B cell (primary cell): ENCODE data around the gene ZBTB7A. TPM values are rescaled to one million over a fixed set of nuclear protein-coding genes. Genes with fewer than 3 reads are reported as not detected.
A peak's percentile ranks its signal among the peaks of the same experiment; 100 is the strongest.
"Not testable (repeated sequence)": the region's sequence is repeated elsewhere in the genome, so short reads cannot be mapped to it uniquely, and the experiment has no call there.

ENCODE experiments used
- ATAC-seq: fragments of 200-7000 bp; cut with Tn5 transposase; one replicate; pipeline ENCODE4 v1.10.0; 2021; ENCODE audit warnings: low read depth, mild to moderate bottlenecking, moderate number of reproducible peaks, moderate library complexity
- CTCF ChIA-PET: fragments of 350-600 bp; sonication (Branson Sonifier 250); formaldehyde crosslinking; loops from one replicate; lab custom pipeline; 2021; ENCODE audit warnings: antibody characterized with exemption, inconsistent platforms; lab: Charles Lee
- POLR2A ChIA-PET: fragments of 350-600 bp; sonication (Branson Sonifier 250); formaldehyde crosslinking; loops from one replicate; lab custom pipeline; 2021; ENCODE audit warnings: antibody characterized with exemption; lab: Charles Lee
- DNase-seq: peaks from one replicate; pipeline ENCODE4 v3.0.0; 2013
- H2AFZ ChIP-seq: 2 replicates; pipeline ENCODE4 v1.6.1; 2012; ENCODE audit warnings: mild to moderate bottlenecking, low read depth, low read length; ENCODE audit not compliant: insufficient read depth, poor library complexity, severe bottlenecking
- H3K27ac ChIP-seq, 2 donors: 1 replicate in 1 of 2; 2 replicates in 1 of 2; pipeline ENCODE4 v1.5.1; 2012 to 2013; ENCODE audit warnings: low read length in 2 of 2, mild to moderate bottlenecking in 2 of 2, moderate library complexity in 1 of 2
- H3K27me3 ChIP-seq, 4 experiments: fragments of 200-600 bp in 1 of 4; sonication (generic) in 1 of 4; replicated peaks in 1 of 4; 1 replicate in 2 of 4; 2 replicates in 2 of 4; pipeline versions ENCODE4 v1.6.1 to v1.7.0; 2013 to 2016; ENCODE audit warnings: low read length in 3 of 4, mild to moderate bottlenecking in 2 of 4, mixed read lengths in 1 of 4, moderate library complexity in 1 of 4; ENCODE audit not compliant: insufficient read depth in 4 of 4, control insufficient read depth in 3 of 4; ENCODE audit errors: control extremely low read depth in 1 of 4
- H3K36me3 ChIP-seq, 2 experiments: replicated peaks in 1 of 2; 1 replicate in 1 of 2; 2 replicates in 1 of 2; pipeline versions ENCODE4 v1.6.1 to v1.7.1; 2013; ENCODE audit warnings: low read length in 1 of 2; ENCODE audit not compliant: insufficient read depth in 2 of 2, control insufficient read depth in 1 of 2; ENCODE audit errors: control extremely low read depth in 1 of 2, extremely low read depth in 1 of 2
- H3K4me1 ChIP-seq, 2 donors: fragments of 200-600 bp in 1 of 2; sonication (generic) in 1 of 2; 1 replicate in 1 of 2; 2 replicates in 1 of 2; pipeline versions ENCODE4 v1.5.1 to v1.6.1; 2013 to 2017; ENCODE audit warnings: low read length in 2 of 2; ENCODE audit not compliant: control insufficient read depth in 2 of 2, insufficient read depth in 2 of 2
- H3K4me2 ChIP-seq: replicated peaks from 2 replicates; pipeline ENCODE3; 2012; ENCODE audit warnings: mild to moderate bottlenecking, low read depth, low read length; ENCODE audit not compliant: poor library complexity, severe bottlenecking
- H3K4me3 ChIP-seq, 5 experiments: fragments of 200-600 bp in 1 of 5; sonication (generic) in 1 of 5; 1 replicate in 3 of 5; 2 replicates in 2 of 5; pipeline versions ENCODE4 v1.5.1 to v1.7.0; 2011 to 2016; ENCODE audit warnings: low read length in 4 of 5, mild to moderate bottlenecking in 4 of 5, low read depth in 2 of 5, control low read depth in 1 of 5, moderate library complexity in 1 of 5; ENCODE audit not compliant: insufficient read depth in 1 of 5; ENCODE audit errors: control extremely low read depth in 1 of 5, extremely low read depth in 1 of 5
- H3K79me2 ChIP-seq: fragments of 200-600 bp; sonication (generic); one replicate; pipeline ENCODE4 v1.6.0; 2016; ENCODE audit warnings: low read length; ENCODE audit not compliant: control insufficient read depth, insufficient read depth
- H3K9ac ChIP-seq: fragments of 200-600 bp; sonication (generic); 2 replicates; pipeline ENCODE4 v1.6.1; 2017; ENCODE audit warnings: mild to moderate bottlenecking, low read length, moderate library complexity
- H3K9me3 ChIP-seq, 3 donors: one replicate each; pipeline versions ENCODE4 v1.6.1 to v1.7.1; 2013; ENCODE audit warnings: low read length in 2 of 3; ENCODE audit not compliant: control insufficient read depth in 2 of 3, insufficient read depth in 1 of 3; ENCODE audit errors: control extremely low read depth in 1 of 3
- H4K20me1 ChIP-seq: 2 replicates; pipeline ENCODE4 v1.6.0; 2012; ENCODE audit warnings: mild to moderate bottlenecking, low read length; ENCODE audit not compliant: insufficient read depth, control insufficient read depth, poor library complexity, severe bottlenecking
- H3K27ac Mint-ChIP-seq: one replicate; pipeline ENCODE4 v1.8.0; 2021; ENCODE audit warnings: mixed read lengths
- H3K27me3 Mint-ChIP-seq: one replicate; pipeline ENCODE4 v1.8.0; 2021; ENCODE audit warnings: mixed read lengths
- H3K4me1 Mint-ChIP-seq: one replicate; pipeline ENCODE4 v1.8.0; 2021; ENCODE audit warnings: mixed read lengths
- H3K4me3 Mint-ChIP-seq: one replicate; pipeline ENCODE4 v1.8.0; 2021; ENCODE audit warnings: mixed read lengths
- H3K9me3 Mint-ChIP-seq: one replicate; pipeline ENCODE4 v1.8.0; 2022; ENCODE audit warnings: mixed read lengths; ENCODE audit not compliant: insufficient read depth
- WGBS: methylation state at CpG from one replicate; pipeline ENCODE4 v1.1.5; 2013; ENCODE audit warnings: missing lambda C conversion rate; ENCODE audit not compliant: insufficient coverage; 5-methylcytosine and 5-hydroxymethylcytosine counted together
- intact Hi-C: fragments of 100-400 bp; cut with micrococcal nuclease; formaldehyde crosslinking; loops from one replicate; pipeline ENCODE4 v1.10.0; 2022
- polyA plus RNA-seq: library from polyadenylated mRNA; depleted of rRNA; stranded (reverse); fragments of >200 nt; gene quantifications from 2 replicates; pipeline ENCODE4 v1.2.3, GENCODE V29; 2012
- total RNA-seq, 2 donors: library from RNA; stranded (reverse); fragments of 120-200 nt in 1 of 2; gene quantifications; 1 replicate in 1 of 2; 2 replicates in 1 of 2; pipeline versions ENCODE4 v1.2.3 to v1.2.4, GENCODE V29; 2013 to 2022
- TF ChIP-seq, protein P1 (sequence below): fragments of 200-600 bp; IDR thresholded peaks from one replicate; pipeline ENCODE4 v1.8.0; 2022; ENCODE audit warnings: antibody characterized with exemption, mild to moderate bottlenecking

ZBTB7A gene
- total and polyA plus RNA-seq, 2 donors (not counting 1 experiment from before 2014, with no cell fraction given) = 24.8 to 62.6 TPM

DNA sequence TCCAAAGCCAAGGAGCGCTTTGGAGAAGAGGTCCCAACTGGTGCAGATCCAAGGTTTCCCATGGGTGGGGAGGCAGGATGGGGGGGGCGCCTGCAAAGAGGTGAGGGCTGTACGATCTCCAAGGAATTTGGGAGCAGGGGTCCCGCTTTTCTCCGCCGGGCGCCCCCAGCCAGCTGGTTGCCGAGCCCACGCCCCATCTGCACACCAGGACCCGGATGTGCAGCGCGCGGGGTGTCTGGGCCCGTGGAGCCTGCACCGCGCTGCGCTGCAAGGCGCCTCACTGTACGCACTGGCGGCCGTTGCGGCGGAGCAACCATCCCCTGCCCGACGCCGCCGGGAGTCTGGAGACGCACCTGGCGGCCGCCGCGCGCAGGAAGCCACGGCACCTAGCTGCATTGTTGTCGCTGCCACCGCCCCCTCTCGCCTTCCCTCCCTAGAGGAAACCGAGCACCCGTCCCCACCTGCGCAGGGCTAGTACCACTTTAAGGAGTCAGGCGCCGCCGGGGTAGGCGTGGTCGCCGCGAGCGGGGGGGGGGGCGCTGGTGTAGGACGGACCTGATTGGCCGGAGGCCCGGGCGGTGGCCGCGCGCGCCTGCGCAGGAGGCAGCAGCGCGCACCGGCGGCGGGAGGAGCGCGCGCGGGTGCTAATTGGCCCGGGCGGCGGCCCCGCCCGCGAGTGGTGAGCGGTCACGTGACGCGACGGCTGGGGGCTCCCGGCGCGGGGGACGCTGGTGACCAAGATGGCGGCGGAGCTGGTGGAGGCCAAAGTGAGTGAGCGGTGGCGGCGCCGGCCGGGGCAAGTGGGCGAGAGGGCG lies 59.5 kb downstream of the ZBTB7A start, which contains the start of gene PIAS4:
TSS of gene PIAS4 (plus strand) at position 716 of the 815 bp plus-strand sequence. CDS start at position 741, 25 bp downstream.
- Histone ChIP-seq H4K20me1 (peaks cover 44% of the 10 kb centered on the region), H3K9ac (peak within 1 kb of the TSS; percentile 85), H3K27me3 (no peaks in the 10 kb centered on the region), H3K9me3 (no peaks in the 10 kb centered on the region), H3K79me2 (peaks cover 53% of the 10 kb centered on the region), H3K4me2 (peak within 1 kb of the TSS; percentile 98), H3K4me1 (peaks cover 14 to 35% of the 10 kb centered on the region in 2 donors), H3K36me3 (peaks cover 0 to 2% of the 10 kb centered on the region in 2 experiments), H3K27ac (peak within 1 kb of the TSS; percentile 55 to 71), H3K4me3 (peak within 1 kb of the TSS; percentile 27 to 84 (median 74)), H2AFZ (peak within 1 kb of the TSS; percentile 87)
- TF ChIP-seq, protein P1, sequence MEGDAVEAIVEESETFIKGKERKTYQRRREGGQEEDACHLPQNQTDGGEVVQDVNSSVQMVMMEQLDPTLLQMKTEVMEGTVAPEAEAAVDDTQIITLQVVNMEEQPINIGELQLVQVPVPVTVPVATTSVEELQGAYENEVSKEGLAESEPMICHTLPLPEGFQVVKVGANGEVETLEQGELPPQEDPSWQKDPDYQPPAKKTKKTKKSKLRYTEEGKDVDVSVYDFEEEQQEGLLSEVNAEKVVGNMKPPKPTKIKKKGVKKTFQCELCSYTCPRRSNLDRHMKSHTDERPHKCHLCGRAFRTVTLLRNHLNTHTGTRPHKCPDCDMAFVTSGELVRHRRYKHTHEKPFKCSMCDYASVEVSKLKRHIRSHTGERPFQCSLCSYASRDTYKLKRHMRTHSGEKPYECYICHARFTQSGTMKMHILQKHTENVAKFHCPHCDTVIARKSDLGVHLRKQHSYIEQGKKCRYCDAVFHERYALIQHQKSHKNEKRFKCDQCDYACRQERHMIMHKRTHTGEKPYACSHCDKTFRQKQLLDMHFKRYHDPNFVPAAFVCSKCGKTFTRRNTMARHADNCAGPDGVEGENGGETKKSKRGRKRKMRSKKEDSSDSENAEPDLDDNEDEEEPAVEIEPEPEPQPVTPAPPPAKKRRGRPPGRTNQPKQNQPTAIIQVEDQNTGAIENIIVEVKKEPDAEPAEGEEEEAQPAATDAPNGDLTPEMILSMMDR = no peak
- ATAC-seq = peak; percentile 86
- Mint-ChIP-seq H3K4me3 (peak within 1 kb of the TSS; percentile 93), H3K4me1 (peaks cover 33% of the 10 kb centered on the region), H3K9me3 (no peaks in the 10 kb centered on the region), H3K27me3 (no peaks in the 10 kb centered on the region), H3K27ac (peak within 1 kb of the TSS; percentile 92)
- CTCF ChIA-PET = interaction anchor here (0.5 to 3.3 kb wide), 9 partner anchors 16 to 528 kb away, joined by 3 to 22 read pairs (median 7); partner anchors contain the start of gene EEF2
- POLR2A ChIA-PET = interaction anchor here (0.5 to 2.1 kb wide), 13 partner anchors 10 to 731 kb away, joined by 3 to 13 read pairs (median 5); partner anchors contain the start of gene EEF2
- under 1% methylated on average over 89 of the region's 91 CpGs for WGBS
- intact Hi-C loops = loop anchor here (1.0 to 5.0 kb wide), 6 partner anchors 17 to 500 kb away; partner anchors contain the start of genes ANKRD24, EEF2, FZR1 and MAP2K2
- peak; percentile 98 for DNase-seq

DNA sequence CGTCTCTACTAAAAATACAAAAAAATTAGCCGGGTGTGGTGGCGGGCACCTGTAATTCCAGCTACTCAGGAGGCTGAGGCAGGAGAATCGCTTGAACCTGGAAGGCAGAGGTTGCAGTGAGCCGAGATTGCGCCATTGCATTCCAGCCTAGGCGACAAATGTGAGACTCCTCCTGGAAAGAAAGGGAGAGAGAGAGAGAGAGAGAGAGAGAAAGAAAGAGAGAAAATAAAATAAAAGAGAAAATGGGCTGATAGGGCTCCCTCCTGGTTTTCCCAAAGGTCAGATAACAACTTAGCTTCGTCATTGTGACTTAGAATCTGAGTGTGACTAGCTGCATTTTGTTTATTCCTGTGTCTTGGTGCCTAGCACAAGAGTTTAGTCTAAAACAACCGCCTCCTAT lies 61.3 kb downstream of the ZBTB7A start:
- CTCF ChIA-PET = interaction anchor here (1.4 to 3.3 kb wide), 4 partner anchors 8 to 134 kb away, joined by 6 to 22 read pairs (median 16); partner anchors contain the start of gene EEF2
- intact Hi-C loops = loop anchor here (5.0 kb wide), 1 partner anchor 498 kb away; the partner anchor contains the start of gene FZR1
- H3K4me3 Mint-ChIP-seq = not testable (repeated sequence)

DNA sequence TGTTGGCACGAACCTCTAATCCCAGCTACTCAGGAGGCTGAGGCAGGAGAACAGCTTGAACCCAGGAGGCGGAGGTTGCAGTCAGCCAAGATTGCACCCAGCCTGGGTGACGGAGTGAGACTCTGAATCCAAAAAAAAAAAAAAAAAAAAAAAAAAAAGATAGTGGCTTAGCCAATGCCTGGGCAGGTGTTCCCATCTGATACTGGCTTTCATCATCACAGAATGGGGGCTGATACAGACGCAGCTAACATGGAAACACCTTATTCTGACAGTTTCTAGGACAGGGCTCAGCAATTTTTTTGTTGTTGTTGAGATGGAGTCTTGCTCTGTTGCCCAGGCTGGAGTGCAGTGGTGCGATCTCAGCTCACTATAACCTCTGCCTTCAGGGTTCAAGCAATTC lies 65.9 kb downstream of the ZBTB7A start:
- H4K20me1 ChIP-seq, H3K27me3 Mint-ChIP-seq, ATAC-seq, H3K27me3 ChIP-seq, H3K4me1 Mint-ChIP-seq, H3K4me3 Mint-ChIP-seq, intact Hi-C loops, H3K79me2 ChIP-seq, H3K36me3 ChIP-seq, H2AFZ ChIP-seq, H3K4me1 ChIP-seq, H3K4me3 ChIP-seq, H3K9ac ChIP-seq, DNase-seq, H3K9me3 ChIP-seq, H3K27ac ChIP-seq, H3K4me2 ChIP-seq, H3K9me3 Mint-ChIP-seq, H3K27ac Mint-ChIP-seq: not testable (repeated sequence)
- WGBS = 100% methylated on average over 3 of the region's 5 CpGs
- CTCF ChIA-PET = interaction anchor here (1.4 to 2.4 kb wide), 2 partner anchors 13 to 139 kb away, joined by 5 to 8 read pairs; no protein-coding TSS in a partner anchor
- POLR2A ChIA-PET = interaction anchor here (0.7 to 0.8 kb wide), 2 partner anchors 16 to 65 kb away, joined by 9 to 14 read pairs; partner anchors contain the start of gene EEF2

More for the DNA sequence above, 61.3 kb downstream of the ZBTB7A start:
- not testable (repeated sequence) for H3K27me3 Mint-ChIP-seq, H3K36me3 ChIP-seq, H3K4me3 ChIP-seq, H3K4me2 ChIP-seq, DNase-seq, H3K9me3 ChIP-seq, ATAC-seq, H3K9me3 Mint-ChIP-seq, H3K27ac Mint-ChIP-seq, H2AFZ ChIP-seq, H3K9ac ChIP-seq, H3K27ac ChIP-seq, H3K27me3 ChIP-seq
- peaks cover 26% of the 10 kb centered on the region for H4K20me1 ChIP-seq
- WGBS = 99% methylated on average over 7 of the region's 9 CpGs
- peaks cover 24% of the 10 kb centered on the region for H3K4me1 Mint-ChIP-seq
- peaks cover 35% of the 10 kb centered on the region for H3K79me2 ChIP-seq
- peaks cover 14 to 29% of the 10 kb centered on the region in 2 donors for H3K4me1 ChIP-seq
- POLR2A ChIA-PET = interaction anchor here (0.6 to 1.2 kb wide), 3 partner anchors 11 to 57 kb away, joined by 3 to 5 read pairs (median 4); no protein-coding TSS in a partner anchor
